ENCODE results near the gene KAZN. TPM values are rescaled to one million over a fixed set of nuclear protein-coding genes. Genes with fewer than 3 reads are reported as not detected.

The KAZN gene
- total and polyA plus RNA-seq, 3 donors from 2014 or later, result 12.1 to 14.6 (median 13.8) TPM

DNA sequence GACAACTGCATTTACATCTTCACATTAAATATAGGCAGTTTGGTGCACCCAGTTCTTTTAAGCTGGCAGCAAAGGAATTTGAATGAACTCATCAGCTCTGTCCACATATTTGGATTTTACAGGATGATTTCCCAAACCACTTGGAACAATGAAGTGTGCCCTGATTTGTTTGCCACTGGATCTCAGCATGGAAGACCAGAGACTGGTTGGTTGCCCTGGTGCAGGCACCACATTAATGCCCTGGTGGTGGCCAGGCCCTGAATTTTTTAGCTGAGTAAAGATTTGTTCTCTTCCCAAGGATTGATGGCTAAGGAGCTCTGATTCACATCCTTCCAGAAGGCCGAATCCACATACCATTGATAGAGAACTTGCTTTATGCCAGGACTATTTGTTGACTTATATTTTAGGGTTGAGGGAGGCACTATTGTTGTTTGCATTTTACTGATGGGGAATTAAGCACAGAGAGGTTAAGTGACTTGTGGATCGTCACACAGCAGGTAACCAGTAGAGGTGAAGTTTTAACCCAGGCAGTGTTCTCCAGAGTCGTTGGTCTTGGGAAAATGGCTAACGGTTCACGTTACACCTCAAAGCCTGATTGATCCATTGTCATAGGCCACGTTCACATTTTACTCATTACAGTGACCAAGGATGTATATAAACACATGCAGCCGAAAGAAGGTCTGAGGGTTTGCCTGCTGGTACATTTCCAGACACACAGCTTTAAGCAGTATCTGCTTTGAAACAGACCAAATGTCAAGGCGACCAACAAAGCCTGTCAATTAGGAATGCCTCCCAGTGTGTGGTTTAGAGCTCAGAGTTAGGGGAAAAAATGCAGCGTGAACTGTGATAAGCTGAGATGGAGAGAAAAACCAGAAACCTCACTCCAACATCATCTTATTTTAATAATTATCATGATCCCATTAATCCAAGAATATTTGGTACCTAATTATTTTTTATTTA lies 50.7 kb downstream of the KAZN start:
- 79 to 84% methylated on average over 9 of the region's 9 CpGs for WGBS, 2 donors
- TF ChIP-seq, protein P1, sequence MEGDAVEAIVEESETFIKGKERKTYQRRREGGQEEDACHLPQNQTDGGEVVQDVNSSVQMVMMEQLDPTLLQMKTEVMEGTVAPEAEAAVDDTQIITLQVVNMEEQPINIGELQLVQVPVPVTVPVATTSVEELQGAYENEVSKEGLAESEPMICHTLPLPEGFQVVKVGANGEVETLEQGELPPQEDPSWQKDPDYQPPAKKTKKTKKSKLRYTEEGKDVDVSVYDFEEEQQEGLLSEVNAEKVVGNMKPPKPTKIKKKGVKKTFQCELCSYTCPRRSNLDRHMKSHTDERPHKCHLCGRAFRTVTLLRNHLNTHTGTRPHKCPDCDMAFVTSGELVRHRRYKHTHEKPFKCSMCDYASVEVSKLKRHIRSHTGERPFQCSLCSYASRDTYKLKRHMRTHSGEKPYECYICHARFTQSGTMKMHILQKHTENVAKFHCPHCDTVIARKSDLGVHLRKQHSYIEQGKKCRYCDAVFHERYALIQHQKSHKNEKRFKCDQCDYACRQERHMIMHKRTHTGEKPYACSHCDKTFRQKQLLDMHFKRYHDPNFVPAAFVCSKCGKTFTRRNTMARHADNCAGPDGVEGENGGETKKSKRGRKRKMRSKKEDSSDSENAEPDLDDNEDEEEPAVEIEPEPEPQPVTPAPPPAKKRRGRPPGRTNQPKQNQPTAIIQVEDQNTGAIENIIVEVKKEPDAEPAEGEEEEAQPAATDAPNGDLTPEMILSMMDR (IDR thresholded peaks at IDR 0.05), result no peak
- no peak for TF ChIP-seq POLR2A (IDR thresholded peaks at IDR 0.05)
- H3K9me3 ChIP-seq, result no peaks in the 10 kb centered on the region
- no peak for DNase-seq
- H3K4me3 ChIP-seq, result no peak overlapping the region
- intact Hi-C loops (cut with DNase I; ENCODE audit: low total_unique reads), result no loop called here
- H3K36me3 ChIP-seq (ENCODE audit: low read depth, missing control alignments), result no peaks in the 10 kb centered on the region
- no peak overlapping the region for H3K27ac ChIP-seq
- no peaks in the 10 kb centered on the region for H3K27me3 ChIP-seq
- H3K4me1 ChIP-seq, result no peaks in the 10 kb centered on the region

DNA sequence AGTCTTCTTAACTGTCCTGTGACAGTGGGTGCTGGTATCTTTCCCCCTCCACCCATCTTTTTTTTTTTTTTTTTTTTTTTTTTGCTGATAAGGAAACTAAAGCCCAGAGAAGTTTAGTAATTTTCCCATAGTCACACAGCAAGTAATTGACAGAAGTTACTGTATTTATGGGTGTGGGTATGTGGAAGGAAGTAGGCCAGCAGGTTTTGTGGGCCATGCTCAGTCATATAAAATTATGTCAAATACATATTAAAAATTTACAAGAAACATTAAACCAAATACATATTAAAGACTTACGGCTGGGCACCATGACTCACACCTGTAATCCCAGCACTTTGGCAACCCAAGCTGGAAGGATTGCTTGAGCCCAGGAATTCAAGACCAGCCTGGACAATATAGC lies 51.5 kb downstream of the KAZN start:
- Histone ChIP-seq H3K36me3 (ENCODE audit: low read depth, missing control alignments) (no peaks in the 10 kb centered on the region), H3K4me3 (no peak overlapping the region), H3K27me3 (no peaks in the 10 kb centered on the region), H3K4me1 (no peaks in the 10 kb centered on the region), H3K27ac (no peak overlapping the region), H3K9me3 (no peaks in the 10 kb centered on the region)
- no peak for DNase-seq
- WGBS, 2 donors, result 97 to 100% methylated on average over 1 of the region's 1 CpG
- intact Hi-C loops (cut with DNase I; ENCODE audit: low total_unique reads), result no loop called here
- TF ChIP-seq, protein P1 (IDR thresholded peaks at IDR 0.05), result no peak
- TF ChIP-seq POLR2A (IDR thresholded peaks at IDR 0.05), result no peak

DNA sequence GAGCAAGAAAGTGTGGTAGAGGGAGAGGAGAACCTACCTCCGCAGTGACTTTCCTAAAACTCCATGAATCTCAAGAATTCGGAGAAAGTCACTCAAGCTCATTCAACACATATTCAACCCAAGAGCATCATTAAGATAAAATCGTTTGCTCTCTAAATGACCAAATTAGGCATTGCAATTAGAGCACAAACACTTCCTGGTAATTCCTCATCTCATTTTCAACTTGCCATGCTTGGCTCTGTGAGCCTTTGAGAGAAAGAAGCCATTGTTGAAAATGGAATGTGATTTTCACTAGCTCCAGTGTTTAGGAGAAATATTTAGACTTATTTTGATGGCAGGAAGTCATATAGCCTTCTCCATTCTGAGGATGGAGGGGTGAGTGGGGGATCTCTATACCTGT lies 52.5 kb downstream of the KAZN start:
- Histone ChIP-seq H3K4me1 (no peaks in the 10 kb centered on the region), H3K9me3 (no peaks in the 10 kb centered on the region), H3K27me3 (no peaks in the 10 kb centered on the region), H3K4me3 (no peak overlapping the region), H3K27ac (no peak overlapping the region), H3K36me3 (ENCODE audit: low read depth, missing control alignments) (no peaks in the 10 kb centered on the region)
- 66 to 70% methylated on average over 3 of the region's 3 CpGs for WGBS, 2 donors
- DNase-seq, result no peak
- no peak for TF ChIP-seq POLR2A (IDR thresholded peaks at IDR 0.05)
- TF ChIP-seq, protein P1 (IDR thresholded peaks at IDR 0.05), result no peak
- intact Hi-C loops (cut with DNase I; ENCODE audit: low total_unique reads), result no loop called here

DNA sequence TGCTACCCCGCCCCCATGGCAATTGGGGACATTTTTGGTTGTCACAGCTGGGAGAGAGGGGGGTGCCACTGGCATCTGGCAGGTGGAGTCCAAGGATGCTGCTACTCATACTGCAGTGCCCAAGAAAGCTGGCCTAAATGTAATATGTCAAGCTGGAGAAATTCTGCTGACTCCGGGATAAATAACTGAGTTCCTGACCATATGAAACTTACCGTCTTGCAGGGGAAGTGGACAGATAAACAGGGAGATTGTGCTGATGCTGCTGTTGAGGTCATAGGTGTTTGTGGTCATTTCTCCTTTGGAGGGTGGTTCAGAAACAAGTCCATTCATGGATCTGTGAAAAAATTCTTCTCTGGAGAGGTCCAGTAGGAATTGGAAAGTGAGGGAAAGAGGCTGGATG lies 54.4 kb downstream of the KAZN start:
- Histone ChIP-seq H3K27me3 (no peaks in the 10 kb centered on the region), H3K36me3 (ENCODE audit: low read depth, missing control alignments) (no peaks in the 10 kb centered on the region), H3K4me1 (no peaks in the 10 kb centered on the region), H3K4me3 (no peak overlapping the region), H3K9me3 (no peaks in the 10 kb centered on the region), H3K27ac (no peak overlapping the region)
- no peak for TF ChIP-seq POLR2A (IDR thresholded peaks at IDR 0.05)
- TF ChIP-seq, protein P1 (IDR thresholded peaks at IDR 0.05), result no peak
- WGBS, 2 donors, result 84 to 91% methylated on average over 3 of the region's 3 CpGs
- no peak for DNase-seq
- intact Hi-C loops (cut with DNase I; ENCODE audit: low total_unique reads), result no loop called here

Data from testis (tissue), 3 donors.